Spleen (tissue), 11 donors: ENCODE results near the gene ZNF841. TPM values are rescaled to one million over a fixed set of nuclear protein-coding genes. Genes with fewer than 3 reads are reported as not detected.
"Not testable (repeated sequence)": the region's sequence is repeated elsewhere in the genome, so short reads cannot be mapped to it uniquely, and the experiment has no call there.

Source experiments
- DNase-seq: peaks from one replicate; pipeline ENCODE4 v3.0.0-alpha.2; 2020
- H3K27ac ChIP-seq, 8 donors: fragments of 200-600 bp; sonication (generic) in 7 of 8; 1 replicate in 4 of 8; 2 replicates in 4 of 8; pipeline versions ENCODE4 v1.5.0 to v1.8.0; 2016 to 2021; ENCODE audit warnings: inconsistent platforms in 4 of 8, mild to moderate bottlenecking in 4 of 8, moderate library complexity in 1 of 8
- H3K27me3 ChIP-seq, 7 donors: fragments of 200-600 bp; sonication (generic) in 6 of 7; replicated peaks in 1 of 7; 1 replicate in 4 of 7; 2 replicates in 3 of 7; pipeline versions ENCODE4 v1.5.0 to v1.8.0; 2016 to 2021; ENCODE audit warnings: inconsistent platforms in 3 of 7, mild to moderate bottlenecking in 1 of 7
- H3K36me3 ChIP-seq, 6 donors: fragments of 200-600 bp; sonication (generic) in 5 of 6; 1 replicate in 4 of 6; 2 replicates in 2 of 6; pipeline versions ENCODE4 v1.5.0 to v1.8.0; 2016 to 2021; ENCODE audit warnings: inconsistent platforms in 2 of 6
- H3K4me1 ChIP-seq, 6 donors: fragments of 200-600 bp; sonication (generic) in 5 of 6; 1 replicate in 3 of 6; 2 replicates in 3 of 6; pipeline versions ENCODE4 v1.5.0 to v1.8.0; 2016 to 2021; ENCODE audit warnings: inconsistent platforms in 3 of 6
- H3K4me3 ChIP-seq, 8 donors: fragments of 200-600 bp; sonication (generic) in 7 of 8; 1 replicate in 4 of 8; 2 replicates in 4 of 8; pipeline versions ENCODE4 v1.5.0 to v1.8.0; 2016 to 2021; ENCODE audit warnings: inconsistent platforms in 4 of 8, mild to moderate bottlenecking in 4 of 8, moderate library complexity in 2 of 8
- H3K9me3 ChIP-seq, 8 donors: fragments of 200-600 bp; sonication (generic) in 7 of 8; 1 replicate in 4 of 8; 2 replicates in 4 of 8; pipeline versions ENCODE4 v1.5.0 to v1.8.0; 2016 to 2021; ENCODE audit warnings: inconsistent platforms in 4 of 8
- POLR2A ChIP-seq, 3 donors: fragments of 450-650 bp; IDR thresholded peaks; one replicate each; pipeline ENCODE4 v1.5.1; 2017; ENCODE audit warnings: antibody characterized with exemption in 3 of 3, mild to moderate bottlenecking in 1 of 3
- POLR2AphosphoS5 ChIP-seq, 3 donors: sonication (generic); formaldehyde crosslinking; IDR thresholded peaks; one replicate each; pipeline ENCODE4 v1.5.1; 2017; ENCODE audit warnings: antibody characterized with exemption in 3 of 3
- WGBS, 5 donors: extraction: QIAGEN DNeasy Blood & Tissue Kit in 3 of 5; methylation state at CpG; one replicate each; pipeline versions ENCODE4 v1.1.5 to v1.1.7; 2013 to 2018; 5-methylcytosine and 5-hydroxymethylcytosine counted together
- intact Hi-C: fragments of 100-400 bp; cut with DNase I; formaldehyde crosslinking; loops from one replicate; pipeline ENCODE4 v1.15.0; 2023; ENCODE audit warnings: low total_unique reads
- polyA plus RNA-seq, 3 donors: library from polyadenylated mRNA; stranded (reverse); fragments of 200-250 nt; gene quantifications; one replicate each; pipeline ENCODE4 v1.2.1, GENCODE V29; 2013
- total RNA-seq, 7 donors: library from RNA; depleted of rRNA in 3 of 7; stranded (reverse); fragments of >200 nt in 3 of 7; fragmentation: NEBNext Ultra II Directional in 4 of 7; extraction: Animal tissue kit (Norgen Biotek cat#: 25700) in 4 of 7; gene quantifications; one replicate each; pipeline versions ENCODE4 v1.1.0 to v1.2.1, GENCODE V29; 2016 to 2021
- TF ChIP-seq, protein P1 (sequence below), 11 experiments: fragments of 200-600 bp in 7 of 11; fragments of 450-650 bp in 4 of 11; sonication (generic) in 4 of 11; IDR thresholded peaks in 8 of 11; conservative IDR thresholded peaks in 3 of 11; 1 replicate in 7 of 11; 2 replicates in 4 of 11; pipeline versions ENCODE4 v1.4.0 to v1.8.0; 2016 to 2021; ENCODE audit warnings: antibody characterized with exemption in 11 of 11, inconsistent platforms in 4 of 11, mild to moderate bottlenecking in 1 of 11
- donor health status: healthy with polysubstance abuse.
- donor health status: DM: no; HTN: no; CAD: no; lungs with moderate emphysema.
- donor health status: DM: no; HTN: no; CAD: no.
- donor health status: Bipolar disorder and iron deficiency.
- donor health status: healthy.
- donor health status: DM: no; HTN: no; CAD: no.
- donor health status: DM: yes; HTN: yes; CAD: no.

ZNF841 gene
- total and polyA plus RNA-seq, 10 donors, result 6.0 to 39.9 (median 28.1) TPM

DNA sequence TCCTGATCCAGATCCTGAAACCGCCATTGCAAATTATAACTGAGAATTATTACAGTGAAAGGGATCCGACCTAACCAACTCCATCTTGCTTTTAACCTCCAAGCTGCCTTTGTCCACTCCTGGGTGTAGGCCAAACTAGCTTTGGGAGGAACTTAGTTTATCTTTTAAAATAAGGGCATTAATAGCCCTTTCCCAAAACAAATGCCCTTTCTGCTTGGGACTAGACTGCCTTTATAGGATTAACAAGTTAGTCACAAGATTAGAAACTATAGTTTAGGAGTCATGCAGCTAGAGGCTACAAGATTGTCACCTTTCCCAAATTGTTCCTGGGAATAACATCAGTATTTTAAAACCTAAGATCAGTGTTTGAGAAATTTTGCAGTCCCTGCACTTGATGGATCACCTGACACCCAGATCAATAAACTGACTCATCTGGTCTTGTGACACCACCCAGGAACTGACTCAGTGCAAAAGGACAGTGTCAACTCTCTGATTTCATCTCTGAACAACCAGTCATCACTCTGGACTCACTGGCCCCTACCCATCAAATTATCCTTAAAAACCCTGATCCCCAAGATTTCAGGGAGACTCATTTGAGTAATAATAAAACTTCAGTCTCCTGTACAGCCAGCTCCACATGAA, 4.1 kb upstream of the ZNF841 start:
- intact Hi-C loops, result no loop called here
- H3K9me3 ChIP-seq, result peaks cover 0 to 91% (median 83%) of the 10 kb centered on the region in 8 donors
- H3K4me3 ChIP-seq, result no peak overlapping the region
- 83 to 91% (median 90%) methylated on average over 2 of the region's 2 CpGs for WGBS, 5 donors
- H3K4me1 ChIP-seq, result peaks cover 2 to 10% (median 4%) of the 10 kb centered on the region in 6 donors
- TF ChIP-seq POLR2A (IDR thresholded peaks at IDR 0.05) (no peak), POLR2AphosphoS5 (IDR thresholded peaks at IDR 0.05) (no peak)
- TF ChIP-seq, protein P1, sequence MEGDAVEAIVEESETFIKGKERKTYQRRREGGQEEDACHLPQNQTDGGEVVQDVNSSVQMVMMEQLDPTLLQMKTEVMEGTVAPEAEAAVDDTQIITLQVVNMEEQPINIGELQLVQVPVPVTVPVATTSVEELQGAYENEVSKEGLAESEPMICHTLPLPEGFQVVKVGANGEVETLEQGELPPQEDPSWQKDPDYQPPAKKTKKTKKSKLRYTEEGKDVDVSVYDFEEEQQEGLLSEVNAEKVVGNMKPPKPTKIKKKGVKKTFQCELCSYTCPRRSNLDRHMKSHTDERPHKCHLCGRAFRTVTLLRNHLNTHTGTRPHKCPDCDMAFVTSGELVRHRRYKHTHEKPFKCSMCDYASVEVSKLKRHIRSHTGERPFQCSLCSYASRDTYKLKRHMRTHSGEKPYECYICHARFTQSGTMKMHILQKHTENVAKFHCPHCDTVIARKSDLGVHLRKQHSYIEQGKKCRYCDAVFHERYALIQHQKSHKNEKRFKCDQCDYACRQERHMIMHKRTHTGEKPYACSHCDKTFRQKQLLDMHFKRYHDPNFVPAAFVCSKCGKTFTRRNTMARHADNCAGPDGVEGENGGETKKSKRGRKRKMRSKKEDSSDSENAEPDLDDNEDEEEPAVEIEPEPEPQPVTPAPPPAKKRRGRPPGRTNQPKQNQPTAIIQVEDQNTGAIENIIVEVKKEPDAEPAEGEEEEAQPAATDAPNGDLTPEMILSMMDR (IDR thresholded peaks at IDR 0.05 in 8 of 11, conservative IDR thresholded peaks at IDR 0.05 in 3 of 11), result no peak
- H3K27me3 ChIP-seq, result no peaks in the 10 kb centered on the region
- no peaks in the 10 kb centered on the region for H3K36me3 ChIP-seq
- DNase-seq, result no peak
- no peak overlapping the region for H3K27ac ChIP-seq

DNA sequence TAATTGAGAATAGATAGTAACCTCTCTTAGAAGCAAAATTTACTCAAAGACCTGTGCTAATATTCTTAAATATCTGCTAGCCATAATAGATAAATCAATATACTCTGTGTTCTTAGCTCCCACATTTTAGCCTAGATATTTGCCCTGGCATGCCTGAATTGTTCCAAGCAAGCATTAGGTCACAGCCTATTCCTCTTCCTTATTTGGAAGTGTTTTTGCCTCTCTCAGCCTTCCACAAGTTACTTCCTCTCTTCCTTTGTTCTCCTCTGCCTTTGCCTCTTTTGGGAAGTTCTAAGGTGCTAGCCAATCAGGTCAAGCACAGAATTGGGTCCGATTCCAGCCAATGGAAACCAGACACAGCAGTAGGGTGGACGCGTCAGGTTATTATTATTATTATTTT, 851 bp upstream of the ZNF841 start:
- Histone ChIP-seq H3K4me3 (peak overlapping the region in 1 of 8 donors; percentile 94), H3K4me1 (peaks cover 7 to 41% (median 26%) of the 10 kb centered on the region in 6 donors), H3K27ac (peak overlapping the region in 4 of 8 donors; percentile 58 to 87 (median 83)), H3K36me3 (peaks cover 0 to 27% (median 11%) of the 10 kb centered on the region in 6 donors), H3K9me3 (peaks cover 0 to 83% (median 71%) of the 10 kb centered on the region in 8 donors)
- intact Hi-C loops, DNase-seq, H3K27me3 ChIP-seq: not testable (repeated sequence)
- WGBS, 5 donors, result 79 to 95% (median 87%) methylated on average over 3 of the region's 3 CpGs

DNA sequence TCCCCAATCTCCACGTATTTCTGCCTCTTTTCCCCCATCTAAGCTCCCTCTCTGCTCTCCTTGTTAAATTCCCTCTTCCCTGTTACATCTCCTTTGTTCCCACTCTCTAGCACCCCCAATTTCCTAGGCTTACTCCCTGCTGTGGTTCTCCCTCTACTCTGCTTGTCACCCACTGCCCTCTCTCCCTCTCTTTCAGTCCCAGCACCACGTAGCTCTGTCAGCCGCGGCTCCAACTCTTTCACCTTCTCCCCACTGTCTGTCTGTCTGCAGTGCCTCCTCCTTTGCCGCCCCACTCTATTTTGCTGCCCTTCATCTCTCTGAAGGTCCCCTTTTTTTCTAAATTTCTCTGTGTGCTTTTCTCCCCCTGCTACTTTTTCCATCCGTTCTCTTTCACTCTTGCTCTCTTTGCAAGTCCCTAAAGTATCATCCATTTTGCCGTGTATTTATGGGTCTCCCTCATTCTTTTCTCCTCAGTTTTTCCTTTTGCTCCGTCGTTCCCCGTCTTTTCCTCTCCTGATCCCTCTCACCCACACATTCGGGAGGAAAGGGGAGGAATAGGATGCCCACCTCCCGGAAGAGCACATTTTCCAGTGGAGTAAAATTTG, 937 bp downstream of the ZNF841 start:
- H3K4me1 ChIP-seq, result peaks cover 7 to 41% (median 26%) of the 10 kb centered on the region in 6 donors
- H3K36me3 ChIP-seq, result peaks cover 0 to 45% (median 26%) of the 10 kb centered on the region in 6 donors
- H3K27ac ChIP-seq, result peak overlapping the region in 5 of 8 donors; percentile 81 to 87 (median 85)
- H3K4me3 ChIP-seq, result peak overlapping the region; percentile 69 to 94 (median 83)
- 20 to 29% (median 23%) methylated on average over 12 of the region's 12 CpGs for whole genome bisulfite sequencing, 5 donors
- no peak for DNase-seq
- no peak for TF ChIP-seq POLR2AphosphoS5 (IDR thresholded peaks at IDR 0.05)
- TF ChIP-seq, protein P1 (IDR thresholded peaks at IDR 0.05 in 8 of 11, conservative IDR thresholded peaks at IDR 0.05 in 3 of 11), result no peak
- TF ChIP-seq POLR2A (IDR thresholded peaks at IDR 0.05), result no peak
- peaks cover 0 to 85% (median 74%) of the 10 kb centered on the region in 8 donors for H3K9me3 ChIP-seq
- H3K27me3 ChIP-seq, result no peaks in the 10 kb centered on the region
- intact Hi-C loops, result no loop called here

DNA sequence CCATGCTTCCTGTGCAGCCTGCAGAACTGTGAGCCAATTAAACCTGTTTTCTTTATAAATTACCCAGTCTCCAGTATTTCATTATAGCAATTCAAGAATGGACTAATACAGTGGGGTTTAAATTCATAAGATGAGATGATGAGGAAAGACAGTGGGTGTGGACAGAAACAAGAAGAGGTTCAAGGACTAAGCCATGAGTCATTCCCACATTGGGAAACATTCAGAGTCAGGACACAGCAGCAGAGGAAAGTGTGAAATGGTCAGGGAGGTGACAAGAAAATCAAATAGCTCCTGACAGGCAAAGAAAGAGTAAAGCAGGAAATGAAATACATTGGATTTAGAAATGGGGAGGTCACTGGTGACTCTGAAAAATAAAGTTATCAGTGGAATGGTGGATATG, 9.1 kb downstream of the ZNF841 start:
- no peak for DNase-seq
- no peak overlapping the region for H3K4me3 ChIP-seq
- no peaks in the 10 kb centered on the region for H3K4me1 ChIP-seq
- peaks cover 3 to 100% (median 89%) of the 10 kb centered on the region in 8 donors for H3K9me3 ChIP-seq
- H3K27me3 ChIP-seq, result no peaks in the 10 kb centered on the region
- H3K36me3 ChIP-seq, result peaks cover 4 to 100% (median 91%) of the 10 kb centered on the region in 6 donors
- intact Hi-C loops, result no loop called here
- H3K27ac ChIP-seq, result no peak overlapping the region
- TF ChIP-seq, protein P1 (IDR thresholded peaks at IDR 0.05 in 8 of 11, conservative IDR thresholded peaks at IDR 0.05 in 3 of 11), result no peak
- TF ChIP-seq POLR2A (IDR thresholded peaks at IDR 0.05) (no peak), POLR2AphosphoS5 (IDR thresholded peaks at IDR 0.05) (no peak)
